Measurements from ENCODE around the gene AHRR. TPM values are rescaled to one million over a fixed set of nuclear protein-coding genes. Genes with fewer than 3 reads are reported as not detected.

AHRR gene
- total and polyA plus RNA-seq, 2 experiments from 2014 or later, result 0.27 to 1.8 TPM

DNA sequence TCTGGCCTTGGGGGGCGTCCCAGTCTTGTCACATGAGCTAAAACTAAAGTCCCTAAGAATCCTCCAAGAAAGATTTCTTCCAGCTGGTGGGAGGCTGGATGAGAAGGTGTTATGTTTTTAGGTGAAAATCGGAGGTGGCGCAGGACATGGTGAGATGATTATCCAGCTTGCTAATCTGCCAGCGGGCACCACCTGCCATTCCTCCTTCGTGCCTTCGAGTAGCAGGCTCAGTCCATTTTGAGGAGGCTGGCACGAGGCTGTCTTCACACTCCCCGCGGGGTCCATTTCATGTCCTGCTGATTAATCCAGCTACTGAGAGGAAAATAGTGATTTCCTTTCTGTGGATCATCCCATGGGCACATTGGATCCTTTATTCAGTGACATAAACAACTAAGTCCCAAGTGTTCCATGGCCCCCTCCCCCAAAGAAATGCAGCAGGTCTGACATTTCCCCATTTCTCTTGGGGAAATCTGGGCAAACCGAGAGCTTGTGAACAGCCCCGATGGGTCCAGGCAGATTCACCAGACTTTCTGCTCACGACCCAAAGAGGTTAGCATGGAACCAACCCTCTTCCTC lies 83.2 kb downstream of the AHRR start:
- Histone ChIP-seq H3K27me3 (ENCODE audit: insufficient read depth) (no peaks in the 10 kb centered on the region), H3K4me3 (no peak overlapping the region), H3K36me3 (ENCODE audit: insufficient read depth) (no peaks in the 10 kb centered on the region), H3K4me2 (no peak overlapping the region), H3K4me1 (ENCODE audit: insufficient read depth) (peaks cover 6% of the 10 kb centered on the region; the same call in 1 of the 2 replicates), H3K9me2 (ENCODE audit: insufficient read depth) (0 out of 2 replicates have a peak, but pooled peaks cover 4% of the 10 kb centered on the region), H3K79me2 (replicated peaks; ENCODE audit: insufficient read depth) (no peaks in the 10 kb centered on the region), H2AFZ (no peak overlapping the region), H3F3A (replicated peaks; ENCODE audit: low read depth) (no peaks in the 10 kb centered on the region), H4K20me1 (replicated peaks; ENCODE audit: insufficient read depth) (no peaks in the 10 kb centered on the region), H3K27ac (ENCODE audit: low read depth) (no peak overlapping the region)
- TF ChIP-seq ZNF114 (CRISPR knock-in tag; IDR thresholded peaks at IDR 0.05) (no peak), CREB1 (CRISPR knock-in tag; IDR thresholded peaks at IDR 0.05; ENCODE audit: low read depth) (no peak), POLR2AphosphoS5 (IDR thresholded peaks at IDR 0.05; ENCODE audit: low read depth) (no peak), ZNF331 (CRISPR knock-in tag; IDR thresholded peaks at IDR 0.05; ENCODE audit: low read depth) (no peak), EZH2 (IDR thresholded peaks at IDR 0.05; ENCODE audit: low read depth, unreplicated experiment) (no peak), JUNB (IDR thresholded peaks at IDR 0.05; ENCODE audit: unreplicated experiment) (no peak), CTCF (conservative IDR thresholded peaks at IDR 0.05; ENCODE audit: low read depth in 2 of 2) (no peak), STAT1 (IDR thresholded peaks at IDR 0.05; ENCODE audit: unreplicated experiment) (no peak), EZH2phosphoT487 (IDR thresholded peaks at IDR 0.05; ENCODE audit: unreplicated experiment) (no peak), NANOG (IDR thresholded peaks at IDR 0.05; ENCODE audit: borderline replicate concordance) (no peak), REST (IDR thresholded peaks at IDR 0.05; ENCODE audit: unreplicated experiment) (no peak)
- TF ChIP-seq, protein P1, sequence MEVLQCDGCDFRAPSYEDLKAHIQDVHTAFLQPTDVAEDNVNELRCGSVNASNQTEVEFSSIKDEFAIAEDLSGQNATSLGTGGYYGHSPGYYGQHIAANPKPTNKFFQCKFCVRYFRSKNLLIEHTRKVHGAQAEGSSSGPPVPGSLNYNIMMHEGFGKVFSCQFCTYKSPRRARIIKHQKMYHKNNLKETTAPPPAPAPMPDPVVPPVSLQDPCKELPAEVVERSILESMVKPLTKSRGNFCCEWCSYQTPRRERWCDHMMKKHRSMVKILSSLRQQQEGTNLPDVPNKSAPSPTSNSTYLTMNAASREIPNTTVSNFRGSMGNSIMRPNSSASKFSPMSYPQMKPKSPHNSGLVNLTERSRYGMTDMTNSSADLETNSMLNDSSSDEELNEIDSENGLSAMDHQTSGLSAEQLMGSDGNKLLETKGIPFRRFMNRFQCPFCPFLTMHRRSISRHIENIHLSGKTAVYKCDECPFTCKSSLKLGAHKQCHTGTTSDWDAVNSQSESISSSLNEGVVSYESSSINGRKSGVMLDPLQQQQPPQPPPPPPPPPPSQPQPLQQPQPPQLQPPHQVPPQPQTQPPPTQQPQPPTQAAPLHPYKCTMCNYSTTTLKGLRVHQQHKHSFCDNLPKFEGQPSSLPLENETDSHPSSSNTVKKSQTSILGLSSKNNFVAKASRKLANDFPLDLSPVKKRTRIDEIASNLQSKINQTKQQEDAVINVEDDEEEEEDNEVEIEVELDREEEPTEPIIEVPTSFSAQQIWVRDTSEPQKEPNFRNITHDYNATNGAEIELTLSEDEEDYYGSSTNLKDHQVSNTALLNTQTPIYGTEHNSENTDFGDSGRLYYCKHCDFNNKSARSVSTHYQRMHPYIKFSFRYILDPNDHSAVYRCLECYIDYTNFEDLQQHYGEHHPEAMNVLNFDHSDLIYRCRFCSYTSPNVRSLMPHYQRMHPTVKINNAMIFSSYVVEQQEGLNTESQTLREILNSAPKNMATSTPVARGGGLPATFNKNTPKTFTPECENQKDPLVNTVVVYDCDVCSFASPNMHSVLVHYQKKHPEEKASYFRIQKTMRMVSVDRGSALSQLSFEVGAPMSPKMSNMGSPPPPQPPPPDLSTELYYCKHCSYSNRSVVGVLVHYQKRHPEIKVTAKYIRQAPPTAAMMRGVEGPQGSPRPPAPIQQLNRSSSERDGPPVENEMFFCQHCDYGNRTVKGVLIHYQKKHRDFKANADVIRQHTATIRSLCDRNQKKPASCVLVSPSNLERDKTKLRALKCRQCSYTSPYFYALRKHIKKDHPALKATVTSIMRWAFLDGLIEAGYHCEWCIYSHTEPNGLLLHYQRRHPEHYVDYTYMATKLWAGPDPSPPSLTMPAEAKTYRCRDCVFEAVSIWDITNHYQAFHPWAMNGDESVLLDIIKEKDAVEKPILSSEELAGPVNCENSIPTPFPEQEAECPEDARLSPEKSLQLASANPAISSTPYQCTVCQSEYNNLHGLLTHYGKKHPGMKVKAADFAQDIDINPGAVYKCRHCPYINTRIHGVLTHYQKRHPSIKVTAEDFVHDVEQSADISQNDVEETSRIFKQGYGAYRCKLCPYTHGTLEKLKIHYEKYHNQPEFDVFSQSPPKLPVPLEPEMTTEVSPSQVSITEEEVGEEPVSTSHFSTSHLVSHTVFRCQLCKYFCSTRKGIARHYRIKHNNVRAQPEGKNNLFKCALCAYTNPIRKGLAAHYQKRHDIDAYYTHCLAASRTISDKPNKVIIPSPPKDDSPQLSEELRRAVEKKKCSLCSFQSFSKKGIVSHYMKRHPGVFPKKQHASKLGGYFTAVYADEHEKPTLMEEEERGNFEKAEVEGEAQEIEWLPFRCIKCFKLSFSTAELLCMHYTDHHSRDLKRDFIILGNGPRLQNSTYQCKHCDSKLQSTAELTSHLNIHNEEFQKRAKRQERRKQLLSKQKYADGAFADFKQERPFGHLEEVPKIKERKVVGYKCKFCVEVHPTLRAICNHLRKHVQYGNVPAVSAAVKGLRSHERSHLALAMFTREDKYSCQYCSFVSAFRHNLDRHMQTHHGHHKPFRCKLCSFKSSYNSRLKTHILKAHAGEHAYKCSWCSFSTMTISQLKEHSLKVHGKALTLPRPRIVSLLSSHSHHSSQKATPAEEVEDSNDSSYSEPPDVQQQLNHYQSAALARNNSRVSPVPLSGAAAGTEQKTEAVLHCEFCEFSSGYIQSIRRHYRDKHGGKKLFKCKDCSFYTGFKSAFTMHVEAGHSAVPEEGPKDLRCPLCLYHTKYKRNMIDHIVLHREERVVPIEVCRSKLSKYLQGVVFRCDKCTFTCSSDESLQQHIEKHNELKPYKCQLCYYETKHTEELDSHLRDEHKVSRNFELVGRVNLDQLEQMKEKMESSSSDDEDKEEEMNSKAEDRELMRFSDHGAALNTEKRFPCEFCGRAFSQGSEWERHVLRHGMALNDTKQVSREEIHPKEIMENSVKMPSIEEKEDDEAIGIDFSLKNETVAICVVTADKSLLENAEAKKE (CRISPR knock-in tag; IDR thresholded peaks at IDR 0.05), result no peak
- TF ChIP-seq, protein P2, sequence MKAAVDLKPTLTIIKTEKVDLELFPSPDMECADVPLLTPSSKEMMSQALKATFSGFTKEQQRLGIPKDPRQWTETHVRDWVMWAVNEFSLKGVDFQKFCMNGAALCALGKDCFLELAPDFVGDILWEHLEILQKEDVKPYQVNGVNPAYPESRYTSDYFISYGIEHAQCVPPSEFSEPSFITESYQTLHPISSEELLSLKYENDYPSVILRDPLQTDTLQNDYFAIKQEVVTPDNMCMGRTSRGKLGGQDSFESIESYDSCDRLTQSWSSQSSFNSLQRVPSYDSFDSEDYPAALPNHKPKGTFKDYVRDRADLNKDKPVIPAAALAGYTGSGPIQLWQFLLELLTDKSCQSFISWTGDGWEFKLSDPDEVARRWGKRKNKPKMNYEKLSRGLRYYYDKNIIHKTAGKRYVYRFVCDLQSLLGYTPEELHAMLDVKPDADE (IDR thresholded peaks at IDR 0.05), result no peak
- Mint-ChIP-seq H3K4me1 (peaks cover 10% of the 10 kb centered on the region), H3K36me3 (ENCODE audit: low read depth) (no peaks in the 10 kb centered on the region), H3K4me3 (no peak overlapping the region), H3K9me3 (0 out of 3 replicates have a peak, but pooled peaks cover 3% of the 10 kb centered on the region), H3K27ac (no peak overlapping the region), H3K27me3 (ENCODE audit: insufficient read depth, low read depth, poor library complexity) (peaks cover 11% of the 10 kb centered on the region)
- DNase-seq (ENCODE audit: low spot score) (no peak), ATAC-seq (no peak)
